SU-DHL-6 (cell line): ENCODE measurements around the gene LCNL1.

Source experiments
- H2AFZ ChIP-seq: fragments of 200-600 bp; sonication (generic); 2 replicates; pipeline ENCODE4 v1.6.1; 2014; ENCODE audit warnings: low read depth, mild to moderate bottlenecking, moderate library complexity, mixed read lengths, antibody characterized with exemption, low read length; ENCODE audit not compliant: severe bottlenecking
- H3F3A ChIP-seq: fragments of 200-600 bp; shearing (Covaris generic); 2 replicates; pipeline ENCODE4 v1.6.0; 2016; ENCODE audit warnings: antibody characterized with exemption, mild to moderate bottlenecking; ENCODE audit not compliant: insufficient read depth
- H3K27ac ChIP-seq: fragments of 200-600 bp; sonication (generic); 2 replicates; pipeline ENCODE4 v1.5.1; 2016; ENCODE audit warnings: low read depth, mild to moderate bottlenecking, low read length, moderate library complexity, mixed read lengths
- H3K27me3 ChIP-seq: fragments of 200-600 bp; sonication (generic), shearing (Covaris generic); 2 replicates; pipeline ENCODE4 v1.6.0; 2014; ENCODE audit warnings: mild to moderate bottlenecking, low read length
- H3K36me3 ChIP-seq: fragments of 200-600 bp; sonication (generic); 2 replicates; pipeline ENCODE4 v1.6.1; 2014; ENCODE audit warnings: mild to moderate bottlenecking, low read length, mixed read lengths
- H3K4me2 ChIP-seq: fragments of 300-600, 200-600 bp; shearing (Covaris generic), sonication (generic); 2 replicates; pipeline ENCODE4 v1.6.0; 2014; ENCODE audit warnings: low read length, low read depth, mild to moderate bottlenecking; ENCODE audit not compliant: poor library complexity, severe bottlenecking
- H3K4me3 ChIP-seq: fragments of 200-600 bp; sonication (generic); 2 replicates; pipeline ENCODE4 v1.5.1; 2014; ENCODE audit warnings: antibody characterized with exemption, low read length, mild to moderate bottlenecking, mixed read lengths; ENCODE audit not compliant: insufficient read depth, poor library complexity, severe bottlenecking
- H3K79me2 ChIP-seq: fragments of 200-600 bp; sonication (generic); 2 replicates; pipeline ENCODE4 v1.6.1; 2014; ENCODE audit warnings: mild to moderate bottlenecking, low read length, moderate library complexity; ENCODE audit not compliant: insufficient read depth
- H3K9ac ChIP-seq: fragments of 200-600 bp; sonication (generic); 2 replicates; pipeline ENCODE4 v1.7.0; 2014; ENCODE audit warnings: mild to moderate bottlenecking, low read length
- H3K9me2 ChIP-seq: fragments of 200-600 bp; sonication (generic); replicated peaks from 2 replicates; pipeline ENCODE4 v1.6.1; 2014; ENCODE audit warnings: low read length; ENCODE audit not compliant: insufficient read depth
- H3K9me3 ChIP-seq: fragments of 200-600 bp; sonication (generic); 2 replicates; pipeline ENCODE4 v1.6.1; 2014; ENCODE audit warnings: low read length, mixed read lengths; ENCODE audit not compliant: insufficient read depth
- H4K20me1 ChIP-seq: fragments of 200-600 bp; sonication (generic); 2 replicates; pipeline ENCODE4 v1.6.1; 2014; ENCODE audit warnings: low read depth, mild to moderate bottlenecking, antibody characterized with exemption, low read length, moderate library complexity, mixed read lengths
- EZH2phosphoT487 ChIP-seq: fragments of 200-600 bp; sonication (generic), shearing (Covaris generic); conservative IDR thresholded peaks from 2 replicates; pipeline ENCODE4 v1.6.1; 2018; ENCODE audit warnings: mild to moderate bottlenecking, antibody characterized with exemption, low read length, moderate library complexity, mixed read lengths
- TF ChIP-seq, protein P1 (sequence below): fragments of 200-600 bp; sonication (generic); IDR thresholded peaks from one replicate; pipeline ENCODE4 v1.5.1; 2017; ENCODE audit warnings: antibody characterized with exemption, mild to moderate bottlenecking, low read length, moderate library complexity; ENCODE audit not compliant: insufficient read depth, poor library complexity, severe bottlenecking

The LCNL1 gene

DNA sequence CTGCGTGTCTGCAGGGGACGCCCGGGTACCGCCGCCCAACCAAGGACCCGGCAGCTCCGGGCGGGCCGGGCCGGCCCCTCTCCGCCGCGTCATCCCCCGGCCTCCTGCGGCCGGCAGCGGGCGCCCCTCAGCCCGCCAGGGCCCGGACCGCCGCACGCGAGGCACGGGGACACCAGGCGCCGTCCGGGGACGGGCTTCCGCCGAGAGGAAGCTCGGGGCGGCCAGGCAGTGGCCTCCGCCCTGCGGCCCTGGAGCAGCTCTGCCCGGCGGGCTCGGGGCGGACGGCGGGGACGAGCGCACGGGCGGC is 38.6 kb upstream of the LCNL1 start:
- Histone ChIP-seq H2AFZ (no peak overlapping the region), H3K9ac (peak overlapping the region; percentile 94), H3K36me3 (no peaks in the 10 kb centered on the region), H3K27me3 (no peaks in the 10 kb centered on the region), H3F3A (no peaks in the 10 kb centered on the region), H3K9me2 (no peaks in the 10 kb centered on the region), H4K20me1 (no peaks in the 10 kb centered on the region), H3K79me2 (peaks cover 8% of the 10 kb centered on the region), H3K4me3 (peak overlapping the region; percentile 88), H3K27ac (peak overlapping the region; percentile 69), H3K9me3 (no peaks in the 10 kb centered on the region), H3K4me2 (peak overlapping the region; percentile 57)
- TF ChIP-seq, protein P1, sequence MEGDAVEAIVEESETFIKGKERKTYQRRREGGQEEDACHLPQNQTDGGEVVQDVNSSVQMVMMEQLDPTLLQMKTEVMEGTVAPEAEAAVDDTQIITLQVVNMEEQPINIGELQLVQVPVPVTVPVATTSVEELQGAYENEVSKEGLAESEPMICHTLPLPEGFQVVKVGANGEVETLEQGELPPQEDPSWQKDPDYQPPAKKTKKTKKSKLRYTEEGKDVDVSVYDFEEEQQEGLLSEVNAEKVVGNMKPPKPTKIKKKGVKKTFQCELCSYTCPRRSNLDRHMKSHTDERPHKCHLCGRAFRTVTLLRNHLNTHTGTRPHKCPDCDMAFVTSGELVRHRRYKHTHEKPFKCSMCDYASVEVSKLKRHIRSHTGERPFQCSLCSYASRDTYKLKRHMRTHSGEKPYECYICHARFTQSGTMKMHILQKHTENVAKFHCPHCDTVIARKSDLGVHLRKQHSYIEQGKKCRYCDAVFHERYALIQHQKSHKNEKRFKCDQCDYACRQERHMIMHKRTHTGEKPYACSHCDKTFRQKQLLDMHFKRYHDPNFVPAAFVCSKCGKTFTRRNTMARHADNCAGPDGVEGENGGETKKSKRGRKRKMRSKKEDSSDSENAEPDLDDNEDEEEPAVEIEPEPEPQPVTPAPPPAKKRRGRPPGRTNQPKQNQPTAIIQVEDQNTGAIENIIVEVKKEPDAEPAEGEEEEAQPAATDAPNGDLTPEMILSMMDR = no peak
- no peak for TF ChIP-seq EZH2phosphoT487

DNA sequence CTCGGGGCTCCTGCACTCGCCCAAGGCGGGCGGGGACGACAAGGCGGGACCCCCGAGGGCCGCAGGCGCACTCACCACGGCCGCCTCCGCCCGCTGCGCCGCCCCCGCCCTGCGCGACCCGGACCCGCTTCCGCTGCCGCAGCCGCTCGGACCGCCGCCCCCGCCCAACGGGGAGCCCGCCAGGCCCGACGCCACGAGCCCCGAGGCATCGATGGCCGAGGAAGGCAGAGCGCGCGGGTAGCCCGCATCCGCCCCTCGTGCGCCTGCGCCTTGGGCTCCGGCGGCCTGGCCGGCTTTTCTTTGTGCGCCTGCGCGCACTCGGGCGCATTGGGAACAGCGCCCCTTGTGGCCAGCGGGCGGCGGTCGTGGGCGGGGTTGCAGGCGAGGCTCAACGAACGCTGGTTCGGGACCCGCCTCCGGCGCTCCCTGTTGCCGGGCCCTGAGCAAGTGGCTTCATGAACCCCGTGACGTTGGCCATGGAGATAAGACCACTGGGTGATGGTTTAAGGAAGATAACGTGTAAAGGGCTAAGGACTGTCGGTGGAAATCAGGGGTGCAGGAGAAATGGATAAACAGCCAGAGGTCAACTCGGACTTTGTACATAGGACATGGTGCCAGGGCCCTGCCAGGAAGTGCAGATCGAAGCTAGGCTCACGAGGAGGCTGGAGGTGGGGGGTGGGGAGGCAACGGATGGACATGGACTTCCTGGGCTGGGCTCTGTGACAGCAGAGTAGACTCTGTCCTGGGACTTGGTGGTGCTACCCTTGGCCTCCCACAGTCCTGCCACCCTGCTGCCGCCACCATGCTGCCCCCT is 38.1 kb upstream of the LCNL1 start, which contains the start of the genes C8G and FBXW5:
Gene C8G (plus strand): TSS at position 725 of the 814 bp plus-strand sequence. CDS start 78 bp downstream, at position 803.
Gene FBXW5 (minus strand): TSS at position 220 of the 814 bp plus-strand sequence. CDS start 655 bp downstream, outside the sequence.
- H3K9ac ChIP-seq = peak within 1 kb of the TSS; percentile 94
- peaks cover 8% of the 10 kb centered on the region for H3K79me2 ChIP-seq
- H3F3A ChIP-seq = no peaks in the 10 kb centered on the region
- H4K20me1 ChIP-seq = no peaks in the 10 kb centered on the region
- peak within 1 kb of the TSS; percentile 69 for H3K27ac ChIP-seq
- H3K27me3 ChIP-seq = no peaks in the 10 kb centered on the region
- H3K9me2 ChIP-seq = no peaks in the 10 kb centered on the region
- peak within 1 kb of the TSS; percentile 57 for H3K4me2 ChIP-seq
- no peaks in the 10 kb centered on the region for H3K9me3 ChIP-seq
- no peak within 1 kb of the TSS for H2AFZ ChIP-seq
- H3K36me3 ChIP-seq = no peaks in the 10 kb centered on the region
- no peak for TF ChIP-seq EZH2phosphoT487
- TF ChIP-seq, protein P1 = peak; percentile 90
- H3K4me3 ChIP-seq = peak within 1 kb of the TSS; percentile 88

DNA sequence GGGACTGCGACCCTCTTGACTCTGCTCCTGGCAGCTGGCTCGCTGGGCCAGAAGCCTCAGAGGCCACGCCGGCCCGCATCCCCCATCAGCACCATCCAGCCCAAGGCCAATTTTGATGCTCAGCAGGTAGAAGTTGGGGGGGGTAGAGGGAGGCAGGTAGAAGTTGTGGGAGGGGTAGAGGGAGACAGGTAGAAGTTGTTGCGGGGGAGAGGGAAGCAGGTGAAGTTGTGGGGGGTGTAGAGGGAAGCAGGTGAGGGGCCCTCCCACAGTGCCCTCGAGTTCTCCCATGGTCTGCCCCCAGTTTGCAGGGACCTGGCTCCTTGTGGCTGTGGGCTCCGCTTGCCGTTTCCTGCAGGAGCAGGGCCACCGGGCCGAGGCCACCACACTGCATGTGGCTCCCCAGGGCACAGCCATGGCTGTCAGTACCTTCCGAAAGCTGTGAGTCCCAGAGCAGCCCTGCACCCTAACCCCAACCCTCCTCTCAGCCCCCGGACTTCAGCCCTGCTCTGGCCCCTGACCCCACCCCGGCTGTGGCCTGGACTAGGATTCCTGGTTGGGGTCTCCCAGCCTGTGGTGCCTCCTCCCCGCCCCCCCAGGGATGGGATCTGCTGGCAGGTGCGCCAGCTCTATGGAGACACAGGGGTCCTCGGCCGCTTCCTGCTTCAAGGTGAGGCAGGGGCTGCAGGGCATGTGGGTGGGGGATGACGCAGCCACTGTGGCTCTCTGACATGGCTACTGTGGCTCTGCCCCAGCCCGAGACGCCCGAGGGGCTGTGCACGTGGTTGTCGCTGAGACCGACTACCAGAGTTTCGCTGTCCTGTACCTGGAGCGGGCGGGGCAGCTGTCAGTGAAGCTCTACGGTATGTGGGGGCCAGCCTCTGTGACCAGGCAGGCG is 37.2 kb upstream of the LCNL1 start:
- no peak overlapping the region for H3K4me3 ChIP-seq
- H3K79me2 ChIP-seq = peaks cover 8% of the 10 kb centered on the region
- H3K36me3 ChIP-seq = no peaks in the 10 kb centered on the region
- H3K4me2 ChIP-seq = no peak overlapping the region
- H4K20me1 ChIP-seq = no peaks in the 10 kb centered on the region
- H3K27ac ChIP-seq = no peak overlapping the region
- H3K9me2 ChIP-seq = no peaks in the 10 kb centered on the region
- no peaks in the 10 kb centered on the region for H3K27me3 ChIP-seq
- no peak overlapping the region for H2AFZ ChIP-seq
- TF ChIP-seq, protein P1 = no peak
- no peak for TF ChIP-seq EZH2phosphoT487
- no peak overlapping the region for H3K9ac ChIP-seq
- H3F3A ChIP-seq = no peaks in the 10 kb centered on the region
- H3K9me3 ChIP-seq = no peaks in the 10 kb centered on the region
